Common myeloid progenitor, CD34-positive (primary cell): ENCODE measurements around the gene PLXNA4.
"Not testable (repeated sequence)": the region's sequence is repeated elsewhere in the genome, so short reads cannot be mapped to it uniquely, and the experiment has no call there.

Experiments
- CTCF ChIA-PET: fragments of 350-600 bp; sonication (Branson Sonifier 250); formaldehyde crosslinking; loops from one replicate; lab custom pipeline; 2021; ENCODE audit warnings: antibody characterized with exemption; lab: Charles Lee
- POLR2A ChIA-PET: fragments of 350-600 bp; sonication (Branson Sonifier 250); formaldehyde crosslinking; loops from one replicate; lab custom pipeline; 2021; ENCODE audit warnings: antibody characterized with exemption; lab: Charles Lee
- DNase-seq, 3 donors: peaks; one replicate each; pipeline versions ENCODE4 v3.0.0 to v3.0.0-alpha.2; 2013
- H3K27ac ChIP-seq, 2 experiments: 1 replicate in 1 of 2; 2 replicates in 1 of 2; pipeline ENCODE4 v1.7.0; 2013; ENCODE audit warnings: inconsistent platforms in 2 of 2, low read length in 2 of 2, mild to moderate bottlenecking in 2 of 2, low read depth in 1 of 2, moderate library complexity in 1 of 2; ENCODE audit not compliant: severe bottlenecking in 2 of 2, insufficient read depth in 1 of 2, poor library complexity in 1 of 2
- H3K27me3 ChIP-seq, 5 experiments: replicated peaks in 2 of 5; 1 replicate in 3 of 5; 2 replicates in 2 of 5; pipeline versions ENCODE4 v1.6.1 to v1.7.0; 2013; ENCODE audit warnings: low read length in 4 of 5, mild to moderate bottlenecking in 2 of 5, moderate library complexity in 2 of 5, inconsistent platforms in 1 of 5; ENCODE audit not compliant: insufficient read depth in 5 of 5, control insufficient read depth in 4 of 5
- H3K36me3 ChIP-seq, 4 experiments: 1 replicate in 2 of 4; 2 replicates in 2 of 4; pipeline versions ENCODE4 v1.6.1 to v1.7.0; 2013; ENCODE audit warnings: low read length in 3 of 4, control low read depth in 1 of 4, mild to moderate bottlenecking in 1 of 4; ENCODE audit not compliant: control insufficient read depth in 4 of 4, insufficient read depth in 4 of 4
- H3K4me1 ChIP-seq, 4 experiments: 1 replicate in 3 of 4; 2 replicates in 1 of 4; pipeline versions ENCODE4 v1.6.1 to v1.7.1; 2013; ENCODE audit warnings: low read length in 3 of 4, mild to moderate bottlenecking in 3 of 4, control low read depth in 1 of 4, inconsistent platforms in 1 of 4, moderate library complexity in 1 of 4; ENCODE audit not compliant: control insufficient read depth in 4 of 4, insufficient read depth in 4 of 4; ENCODE audit errors: control extremely low read depth in 1 of 4
- H3K4me3 ChIP-seq, 7 experiments: 1 replicate in 4 of 7; 2 replicates in 3 of 7; pipeline versions ENCODE4 v1.5.1 to v1.7.0; 2013; ENCODE audit warnings: mild to moderate bottlenecking in 7 of 7, low read length in 6 of 7, moderate library complexity in 6 of 7, inconsistent platforms in 2 of 7, low read depth in 2 of 7, control low read depth in 1 of 7; ENCODE audit not compliant: insufficient read depth in 4 of 7, control insufficient read depth in 1 of 7; ENCODE audit errors: extremely low read depth in 1 of 7
- H3K9me3 ChIP-seq, 5 experiments: 1 replicate in 4 of 5; 2 replicates in 1 of 5; pipeline versions ENCODE4 v1.6.1 to v1.7.1; 2013; ENCODE audit warnings: low read length in 4 of 5, mild to moderate bottlenecking in 2 of 5, inconsistent platforms in 1 of 5, low read depth in 1 of 5, moderate library complexity in 1 of 5; ENCODE audit not compliant: control insufficient read depth in 4 of 5, insufficient read depth in 2 of 5; ENCODE audit errors: control extremely low read depth in 1 of 5
- WGBS: methylation state at CpG from one replicate; pipeline ENCODE4 v1.1.5; 2013; ENCODE audit not compliant: insufficient coverage; 5-methylcytosine and 5-hydroxymethylcytosine counted together

The PLXNA4 gene

GRCh38 chr7:132607656-132608055 lies 31.4 kb upstream of the PLXNA4 start:
- H3K36me3 ChIP-seq: no peaks in the 10 kb centered on the region
- WGBS: 63% methylated on average over 2 of the region's 2 CpGs
- H3K27ac ChIP-seq: no peak overlapping the region
- H3K4me3 ChIP-seq: no peak overlapping the region
- peaks cover 0 to 6% (median 0%) of the 10 kb centered on the region in 4 experiments for H3K4me1 ChIP-seq
- CTCF ChIA-PET: no interaction called here
- no peaks in the 10 kb centered on the region for H3K9me3 ChIP-seq
- DNase-seq: no peak
- no peaks in the 10 kb centered on the region for H3K27me3 ChIP-seq
- POLR2A ChIA-PET: no interaction called here

DNA sequence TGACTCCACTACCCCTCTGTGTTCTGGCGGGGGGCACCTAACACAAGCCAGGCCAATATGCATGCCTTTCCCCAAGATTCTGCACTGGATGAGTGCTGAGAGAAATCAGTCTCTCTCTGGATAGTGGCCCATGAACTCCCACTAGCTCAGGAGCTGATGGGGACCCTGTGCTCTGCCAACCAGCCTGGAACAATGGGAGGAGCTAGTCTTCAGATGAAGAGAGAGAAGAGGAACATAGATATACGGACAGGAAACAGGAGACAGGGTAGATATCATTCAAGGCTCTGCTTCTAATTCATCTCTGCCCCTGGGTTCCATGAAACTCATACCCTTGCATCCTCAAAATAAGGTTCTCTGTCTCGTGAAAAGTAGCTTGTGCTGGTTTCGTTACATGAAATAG lies 27.9 kb upstream of the PLXNA4 start:
- H3K27ac ChIP-seq: no peak overlapping the region
- ChIA-PET CTCF (interaction anchor here (1.2 to 3.0 kb wide), 3 partner anchors 17 to 27 kb away, joined by 3 to 13 read pairs (median 4); no protein-coding TSS in a partner anchor), POLR2A (no interaction called here)
- WGBS: 86% methylated on average over 1 of the region's 4 CpGs
- H3K27me3 ChIP-seq: no peaks in the 10 kb centered on the region
- no peaks in the 10 kb centered on the region for H3K36me3 ChIP-seq
- no peaks in the 10 kb centered on the region for H3K9me3 ChIP-seq
- peak in 2 of 3 donors; percentile 37 to 61 for DNase-seq
- H3K4me3 ChIP-seq: no peak overlapping the region
- peaks cover 0 to under 1% (median 0%) of the 10 kb centered on the region in 4 experiments for H3K4me1 ChIP-seq

DNA sequence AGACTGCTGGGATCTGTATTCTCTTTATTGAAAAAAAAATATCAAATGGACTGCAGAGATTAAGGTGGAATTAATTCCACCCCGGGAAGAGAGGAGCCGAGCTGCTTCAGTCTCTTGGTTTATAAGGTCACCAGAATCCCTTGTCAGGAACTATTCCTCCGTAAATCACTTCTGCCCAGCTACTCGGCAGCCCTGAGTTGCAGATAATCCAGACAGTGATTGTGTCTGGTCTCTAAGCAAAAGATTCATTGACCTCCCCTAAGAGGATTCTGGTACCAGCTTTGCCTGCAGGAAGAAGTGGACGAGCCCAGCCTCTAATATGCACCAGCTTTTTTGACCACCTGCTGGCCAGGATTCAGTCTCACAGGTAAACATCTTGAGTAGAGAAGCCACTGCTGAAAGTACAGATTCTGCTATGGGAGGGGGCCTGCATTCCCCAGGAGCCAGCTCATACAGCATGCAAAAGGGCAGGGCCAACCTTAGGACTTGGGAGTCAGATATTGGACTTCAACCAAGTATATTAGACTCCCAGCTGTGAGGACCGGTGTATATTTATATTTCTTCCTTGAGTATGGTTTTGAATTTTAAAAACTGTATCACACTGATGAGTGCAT lies 27.1 kb upstream of the PLXNA4 start:
- 93% methylated on average over 5 of the region's 6 CpGs for WGBS
- H3K4me3 ChIP-seq: no peak overlapping the region
- no peaks in the 10 kb centered on the region for H3K36me3 ChIP-seq
- no peaks in the 10 kb centered on the region for H3K9me3 ChIP-seq
- CTCF ChIA-PET: interaction anchor here (1.2 to 3.0 kb wide), 3 partner anchors 17 to 26 kb away, joined by 3 to 13 read pairs (median 4); no protein-coding TSS in a partner anchor
- no peaks in the 10 kb centered on the region for H3K27me3 ChIP-seq
- DNase-seq: no peak
- POLR2A ChIA-PET: interaction anchor here (0.7 kb wide), 1 partner anchor 821 kb away, joined by 8 read pairs; no protein-coding TSS in a partner anchor
- no peak overlapping the region for H3K27ac ChIP-seq
- no peaks in the 10 kb centered on the region for H3K4me1 ChIP-seq

- Histone ChIP-seq H3K4me3 (no peak overlapping the region), H3K9me3 (no peaks in the 10 kb centered on the region), H3K27ac (no peak overlapping the region), H3K4me1 (no peaks in the 10 kb centered on the region), H3K36me3 (no peaks in the 10 kb centered on the region), H3K27me3 (no peaks in the 10 kb centered on the region)
- POLR2A ChIA-PET: no interaction called here
- WGBS: 100% methylated on average over 1 of the region's 1 CpG
- no peak for DNase-seq
- CTCF ChIA-PET: interaction anchor here (0.7 to 3.0 kb wide), 2 partner anchors 21 to 53 kb away, joined by 4 to 13 read pairs; no protein-coding TSS in a partner anchor
These were observed 25.5 kb upstream of the PLXNA4 start for GRCh38 chr7:132601783-132602182.

DNA sequence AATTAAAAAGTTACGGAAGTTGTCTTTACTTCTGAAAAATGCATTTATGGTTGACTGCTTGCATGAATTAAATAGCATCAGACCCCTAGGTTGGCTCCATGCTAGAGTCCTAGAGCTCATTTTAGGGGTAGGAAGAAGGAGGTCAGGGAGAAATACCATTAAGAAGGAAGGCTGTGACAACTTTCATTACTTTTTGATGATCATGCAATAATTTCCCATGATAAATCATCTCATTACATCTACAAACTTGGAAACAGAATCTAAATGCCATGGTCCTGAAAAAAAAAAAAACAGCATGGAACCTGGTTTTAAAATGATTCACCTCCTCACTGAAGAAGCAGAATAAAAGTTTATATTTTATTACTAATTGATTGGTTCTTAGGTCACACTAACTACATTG lies 20.3 kb upstream of the PLXNA4 start:
- POLR2A ChIA-PET: no interaction called here
- WGBS: 100% methylated on average over 1 of the region's 1 CpG
- Histone ChIP-seq H3K4me3 (no peak overlapping the region), H3K27ac (no peak overlapping the region), H3K9me3 (no peaks in the 10 kb centered on the region), H3K27me3 (peaks cover 0 to 2% (median 0%) of the 10 kb centered on the region in 5 experiments), H3K4me1 (no peaks in the 10 kb centered on the region), H3K36me3 (no peaks in the 10 kb centered on the region)
- CTCF ChIA-PET: no interaction called here
- DNase-seq: no peak

DNA sequence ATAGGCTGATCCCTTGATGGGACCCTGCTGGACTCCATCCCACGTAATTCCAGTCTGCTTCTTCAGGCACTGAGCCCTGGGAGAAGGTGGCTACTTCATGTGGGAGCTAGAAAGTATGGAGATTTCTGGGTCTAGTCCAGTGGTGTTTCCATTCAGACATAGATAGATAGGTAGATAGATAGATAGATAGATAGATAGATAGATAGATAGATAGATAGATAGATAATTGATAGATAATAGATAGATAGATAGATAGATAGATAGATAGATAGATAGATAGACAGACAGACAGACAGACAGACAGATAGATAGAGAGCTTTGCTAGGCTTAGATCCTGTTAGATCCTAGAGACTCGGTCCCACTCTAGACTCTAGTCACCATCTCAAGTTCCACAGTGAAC lies 18.5 kb upstream of the PLXNA4 start:
- H3K4me3 ChIP-seq, POLR2A ChIA-PET, H3K4me1 ChIP-seq, DNase-seq, H3K9me3 ChIP-seq, H3K27me3 ChIP-seq, H3K27ac ChIP-seq, H3K36me3 ChIP-seq: not testable (repeated sequence)
- WGBS: no CpG with 5 or more reads among the region's 2 CpGs
- CTCF ChIA-PET: interaction anchor here (1.3 kb wide), 1 partner anchor 14 kb away, joined by 3 read pairs; no protein-coding TSS in a partner anchor

DNA sequence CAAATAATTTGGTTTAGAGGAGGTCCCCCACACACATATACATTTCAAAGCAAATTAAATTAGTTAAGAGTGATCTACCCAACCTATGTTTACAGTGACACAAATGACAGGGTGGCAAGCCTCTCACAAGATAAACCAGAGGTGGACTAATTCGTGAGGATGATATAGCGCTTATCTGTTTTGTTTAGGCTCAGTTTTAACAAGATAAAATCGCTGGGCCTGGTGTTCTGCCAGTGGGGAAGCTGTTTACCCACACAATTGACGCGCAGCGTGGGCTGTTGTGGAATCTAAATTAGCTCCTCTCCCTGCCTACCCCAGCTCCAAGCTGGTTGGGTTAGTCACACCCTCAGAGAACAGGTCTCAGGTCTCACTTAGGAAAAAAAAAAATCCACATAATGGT lies 16.7 kb upstream of the PLXNA4 start:
- ChIA-PET POLR2A (no interaction called here), CTCF (no interaction called here)
- DNase-seq: no peak

More for the DNA sequence above, 16.7 kb upstream of the PLXNA4 start:
- WGBS: 80% methylated on average over 6 of the region's 6 CpGs
- Histone ChIP-seq H3K9me3 (no peaks in the 10 kb centered on the region), H3K27me3 (peaks cover 0 to 2% (median 0%) of the 10 kb centered on the region in 5 experiments), H3K27ac (no peak overlapping the region), H3K36me3 (no peaks in the 10 kb centered on the region), H3K4me3 (no peak overlapping the region), H3K4me1 (no peaks in the 10 kb centered on the region)
